Astrocyte of the spinal cord (primary cell): ENCODE measurements around the gene BIRC2.
"Not testable (repeated sequence)": the region's sequence is repeated elsewhere in the genome, so short reads cannot be mapped to it uniquely, and the experiment has no call there.

Experiments
- DNase-seq: peaks from one replicate; pipeline ENCODE4 v3.0.0; 2011; ENCODE audit warnings: low read depth, low spot score
- H3K4me3 ChIP-seq: 2 replicates; pipeline ENCODE4 v1.5.1; 2011; ENCODE audit warnings: low read depth, mild to moderate bottlenecking, low read length, moderate library complexity
- in situ Hi-C: cut with HindIII; loops from 2 replicates; pipeline ENCODE4 v1.10.0; 2017; ENCODE audit warnings: low sequenced_read_pairs
- TF ChIP-seq, protein P1 (sequence below): IDR thresholded peaks from 2 replicates; pipeline ENCODE4 v1.5.1; 2012; ENCODE audit warnings: low read depth, mild to moderate bottlenecking, low read length, inconsistent platforms

Gene BIRC2

DNA sequence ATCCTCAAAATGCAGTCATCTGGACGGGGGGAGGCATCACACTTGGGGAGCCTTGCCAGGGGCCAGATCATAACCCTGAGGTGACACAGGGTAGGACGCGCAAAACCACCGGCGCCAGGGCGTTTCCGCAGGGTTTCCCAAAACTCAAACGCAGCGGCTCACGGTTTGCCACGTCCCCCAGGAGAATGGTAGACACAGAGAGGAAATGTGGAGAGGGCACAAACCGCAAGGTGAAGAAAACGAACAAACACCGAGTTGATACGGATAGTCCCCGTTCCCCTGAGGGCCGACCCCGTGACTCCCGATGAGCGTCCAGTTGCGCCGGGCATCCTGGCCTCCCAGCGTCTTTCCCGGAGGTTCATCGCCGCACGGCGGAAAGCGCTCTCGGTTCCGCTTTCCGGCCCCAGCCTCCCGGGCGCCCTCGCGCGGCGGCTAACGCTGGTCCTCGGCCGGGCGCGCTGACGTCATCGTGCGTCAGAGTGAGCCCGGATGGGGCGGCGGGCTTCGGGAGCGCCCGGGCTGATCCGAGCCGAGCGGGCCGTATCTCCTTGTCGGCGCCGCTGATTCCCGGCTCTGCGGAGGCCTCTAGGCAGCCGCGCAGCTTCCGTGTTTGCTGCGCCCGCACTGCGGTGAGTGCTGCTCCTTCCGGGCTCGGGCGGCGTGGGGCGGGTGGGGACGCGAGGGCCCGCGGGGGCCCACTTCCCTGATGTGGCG, at the start of gene BIRC2:
TSS of gene BIRC2 (plus strand) at position 467 of the 714 bp plus-strand sequence. CDS start 2,641 bp downstream, outside the sequence.
- TF ChIP-seq, protein P1, sequence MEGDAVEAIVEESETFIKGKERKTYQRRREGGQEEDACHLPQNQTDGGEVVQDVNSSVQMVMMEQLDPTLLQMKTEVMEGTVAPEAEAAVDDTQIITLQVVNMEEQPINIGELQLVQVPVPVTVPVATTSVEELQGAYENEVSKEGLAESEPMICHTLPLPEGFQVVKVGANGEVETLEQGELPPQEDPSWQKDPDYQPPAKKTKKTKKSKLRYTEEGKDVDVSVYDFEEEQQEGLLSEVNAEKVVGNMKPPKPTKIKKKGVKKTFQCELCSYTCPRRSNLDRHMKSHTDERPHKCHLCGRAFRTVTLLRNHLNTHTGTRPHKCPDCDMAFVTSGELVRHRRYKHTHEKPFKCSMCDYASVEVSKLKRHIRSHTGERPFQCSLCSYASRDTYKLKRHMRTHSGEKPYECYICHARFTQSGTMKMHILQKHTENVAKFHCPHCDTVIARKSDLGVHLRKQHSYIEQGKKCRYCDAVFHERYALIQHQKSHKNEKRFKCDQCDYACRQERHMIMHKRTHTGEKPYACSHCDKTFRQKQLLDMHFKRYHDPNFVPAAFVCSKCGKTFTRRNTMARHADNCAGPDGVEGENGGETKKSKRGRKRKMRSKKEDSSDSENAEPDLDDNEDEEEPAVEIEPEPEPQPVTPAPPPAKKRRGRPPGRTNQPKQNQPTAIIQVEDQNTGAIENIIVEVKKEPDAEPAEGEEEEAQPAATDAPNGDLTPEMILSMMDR: peak; percentile 73
- in situ Hi-C loops: no loop called here
- DNase-seq: peak; percentile 93
- H3K4me3 ChIP-seq: peak within 1 kb of the TSS; percentile 88

DNA sequence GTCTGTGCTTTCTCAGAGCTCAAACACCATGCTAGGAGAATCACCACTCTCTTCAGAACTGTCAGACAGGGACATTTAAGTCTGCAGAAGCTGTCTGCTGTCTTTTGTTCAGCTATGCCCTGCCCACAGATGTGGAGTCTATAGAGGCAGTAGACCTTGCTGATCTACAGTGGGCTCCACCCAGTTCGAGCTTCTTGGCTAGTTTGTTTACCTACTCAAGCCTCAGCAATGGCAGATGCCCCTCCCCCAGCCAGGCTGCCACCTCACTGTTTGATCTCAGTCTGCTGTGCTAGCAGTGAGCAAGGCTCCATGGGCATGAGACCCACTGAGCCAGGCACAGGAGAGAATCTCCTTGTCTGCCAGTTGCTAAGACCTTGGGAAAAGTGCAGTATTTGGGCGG, 46.2 kb upstream of the BIRC2 start:
- in situ Hi-C loops, H3K4me3 ChIP-seq, DNase-seq: not testable (repeated sequence)

DNA sequence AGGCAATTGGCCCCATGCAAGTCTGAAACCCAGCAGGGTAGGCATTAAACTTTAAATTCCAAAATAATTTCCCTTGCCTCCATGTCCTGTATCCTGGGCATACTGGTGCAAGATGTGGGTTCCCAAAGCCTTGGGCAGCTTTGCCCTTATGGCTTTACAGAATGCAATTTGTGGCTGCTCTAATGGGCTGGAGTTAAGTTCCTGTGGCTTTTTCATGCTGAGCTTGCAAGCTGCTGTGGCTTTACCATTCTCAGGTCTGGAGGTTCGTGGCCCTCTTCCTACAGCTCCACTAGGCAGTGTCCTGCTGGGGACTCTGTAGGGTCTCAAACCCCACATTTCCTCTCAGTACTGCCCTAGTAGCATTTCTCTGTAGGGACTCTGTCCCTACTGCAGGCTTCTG, 44.8 kb upstream of the BIRC2 start:
- in situ Hi-C loops: no loop called here
- no peak overlapping the region for H3K4me3 ChIP-seq
- TF ChIP-seq, protein P1: no peak
- DNase-seq: peak; percentile 37

DNA sequence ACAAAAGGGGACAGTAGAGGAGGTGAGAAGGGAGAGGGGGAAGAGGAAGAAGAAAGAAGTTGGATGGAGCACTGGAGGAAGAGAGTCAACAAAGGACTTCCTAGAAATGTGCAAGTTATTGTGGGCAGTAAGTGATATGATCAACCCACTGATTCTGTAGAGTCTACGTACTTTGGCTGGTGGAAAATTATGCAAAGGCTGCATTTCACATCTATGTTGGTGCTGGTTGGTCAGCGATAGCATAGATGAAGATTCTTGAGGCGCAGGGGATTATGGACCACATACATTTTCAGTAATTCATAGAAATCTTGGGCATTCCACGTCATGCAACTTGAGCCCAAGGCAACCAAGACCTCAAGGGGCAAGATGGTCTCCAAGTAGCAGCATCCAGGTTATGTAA, 42.3 kb upstream of the BIRC2 start:
- in situ Hi-C loops: no loop called here
- no peak for DNase-seq
- TF ChIP-seq, protein P1: no peak
- H3K4me3 ChIP-seq: no peak overlapping the region

DNA sequence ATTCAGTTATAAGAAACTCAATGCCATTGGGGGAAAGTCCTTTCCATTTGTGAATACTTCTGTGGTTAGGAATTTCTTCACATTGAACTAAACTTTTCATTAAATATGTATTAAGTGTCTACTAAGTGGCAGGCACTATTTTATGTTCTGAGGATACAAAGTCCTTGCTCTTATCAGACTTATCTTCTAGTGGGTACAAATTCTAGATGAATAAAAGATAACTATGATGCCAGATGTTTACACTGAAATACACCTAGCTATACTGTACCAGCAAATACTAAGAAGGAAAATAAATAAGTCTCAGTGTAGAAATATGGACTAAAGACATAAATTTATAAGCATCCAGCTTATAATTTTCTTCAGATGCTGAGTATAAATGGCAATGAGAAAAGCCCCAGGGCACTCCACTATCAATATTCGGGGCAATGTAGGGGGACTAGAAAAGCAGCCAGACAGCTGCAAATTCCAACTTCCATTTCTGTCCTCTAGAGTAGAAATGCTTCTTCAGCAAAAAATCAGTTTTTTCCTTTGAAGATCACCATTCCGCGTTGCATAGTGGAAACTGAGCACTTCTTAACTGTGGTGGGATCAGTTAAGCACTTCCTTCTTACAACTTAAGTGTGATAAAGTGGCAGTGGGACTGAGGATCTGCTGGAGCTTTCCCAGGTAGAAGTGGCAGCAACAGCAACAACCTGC, 41.5 kb upstream of the BIRC2 start:
- in situ Hi-C loops: no loop called here

DNA sequence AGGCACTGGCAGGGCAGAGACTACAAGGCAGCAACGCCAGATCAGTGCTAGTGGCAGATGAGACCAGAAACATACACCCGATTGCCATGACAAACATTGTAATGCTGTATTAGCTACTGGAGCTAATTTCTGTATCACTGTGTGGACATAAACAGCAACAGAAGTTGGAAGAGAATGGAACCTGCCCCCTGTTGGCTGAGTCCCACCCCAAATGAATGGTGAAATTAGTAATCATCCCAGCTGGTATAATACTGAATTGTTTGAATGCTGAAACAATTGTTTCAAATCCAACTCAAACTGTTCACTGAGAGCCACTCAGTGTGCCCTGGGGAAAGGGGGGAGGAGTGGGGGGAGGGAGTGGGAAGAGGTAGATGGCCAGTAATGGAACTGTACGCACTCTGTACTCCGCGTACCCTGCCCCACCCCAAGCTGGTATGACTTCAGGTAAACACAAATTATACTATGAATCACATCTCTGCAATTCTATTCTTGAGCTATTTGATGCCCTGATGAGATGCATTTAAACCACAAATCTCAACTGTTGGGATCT, 40.9 kb upstream of the BIRC2 start:
- H3K4me3 ChIP-seq: no peak overlapping the region
- TF ChIP-seq, protein P1: no peak
- in situ Hi-C loops: no loop called here
- no peak for DNase-seq

More for the DNA sequence above, 41.5 kb upstream of the BIRC2 start:
- H3K4me3 ChIP-seq: no peak overlapping the region
- TF ChIP-seq, protein P1: no peak
- no peak for DNase-seq
